HG03521 (cell line): Measurements from ENCODE around the gene TTLL8.
"Not testable (repeated sequence)": the region's sequence is repeated elsewhere in the genome, so short reads cannot be mapped to it uniquely, and the experiment has no call there.

Experiments
- ATAC-seq: cut with Tn5 transposase; IDR thresholded peaks from one replicate; pipeline ENCODE4 v1.9.1; 2021; ENCODE audit warnings: mild to moderate bottlenecking, moderate library complexity; ENCODE audit not compliant: unreplicated experiment

Gene TTLL8

GRCh38 chr22:50058061-50058905 lies at the start of gene TTLL8:
TTLL8 (minus strand) TSS chr22:50058298.
- ATAC-seq: no peak

- no peak for ATAC-seq
Measured at GRCh38 chr22:50107529-50107928, 49.4 kb upstream of the TTLL8 start.

GRCh38 chr22:50105208-50106100 lies 47.4 kb upstream of the TTLL8 start:
- no peak for ATAC-seq

GRCh38 chr22:50104141-50104544 lies 46.0 kb upstream of the TTLL8 start:
- ATAC-seq: no peak

- no peak for ATAC-seq
Measured at GRCh38 chr22:50102946-50103345, 44.8 kb upstream of the TTLL8 start.

- ATAC-seq: no peak
Measured at GRCh38 chr22:50101870-50102565, 43.9 kb upstream of the TTLL8 start.

GRCh38 chr22:50098052-50098451 lies 40.0 kb upstream of the TTLL8 start:
- no peak for ATAC-seq

GRCh38 chr22:50092342-50092741 lies 34.2 kb upstream of the TTLL8 start:
- ATAC-seq: no peak

GRCh38 chr22:50091092-50091768 lies 33.1 kb upstream of the TTLL8 start:
- no peak for ATAC-seq

GRCh38 chr22:50090412-50090714 lies 32.3 kb upstream of the TTLL8 start:
- ATAC-seq: no peak

- ATAC-seq: no peak
Measured at GRCh38 chr22:50089682-50090411, 31.7 kb upstream of the TTLL8 start, which contains the start of gene MOV10L1. MOV10L1 (plus strand) TSS chr22:50090006; CDS start chr22:50090089, 83 bp downstream.

- no peak for ATAC-seq
Measured at GRCh38 chr22:50089231-50089630, 31.1 kb upstream of the TTLL8 start.

GRCh38 chr22:50088096-50088495 lies 30.0 kb upstream of the TTLL8 start:
- ATAC-seq: no peak

- no peak for ATAC-seq
Measured at GRCh38 chr22:50087646-50088045, 29.5 kb upstream of the TTLL8 start.

GRCh38 chr22:50086975-50087374 lies 28.9 kb upstream of the TTLL8 start:
- not testable (repeated sequence) for ATAC-seq

GRCh38 chr22:50086526-50086925 lies 28.4 kb upstream of the TTLL8 start:
- no peak for ATAC-seq

GRCh38 chr22:50085211-50085972 lies 27.3 kb upstream of the TTLL8 start, which contains the start of gene MLC1:
MLC1 (minus strand) TSS chr22:50085426; CDS start chr22:50084902, 524 bp downstream.
- no peak for ATAC-seq

GRCh38 chr22:50084614-50085021 lies 26.5 kb upstream of the TTLL8 start:
- no peak for ATAC-seq

- no peak for ATAC-seq
Measured at GRCh38 chr22:50084080-50084477, 26.0 kb upstream of the TTLL8 start.
